GM12891 (cell line): ENCODE measurements around the gene ADAP1.
A peak's percentile ranks its signal among the peaks of the same experiment; 100 is the strongest.

Source experiments
- DNase-seq: peaks from one replicate; pipeline ENCODE4 v3.0.0; 2011; ENCODE audit warnings: low spot score; ENCODE audit not compliant: insufficient read length
- FAIRE-seq: peaks from 2 replicates; lab custom pipeline; 2011; peaks lifted over from hg19 to GRCh38; lab: Jason Lieb, UNC
- PAX5 ChIP-seq: IDR thresholded peaks from 2 replicates; pipeline ENCODE4 v1.6.1; 2011; ENCODE audit warnings: low read length, moderate library complexity, mild to moderate bottlenecking; ENCODE audit not compliant: insufficient read depth, severe bottlenecking
- POLR2A ChIP-seq: IDR thresholded peaks from 2 replicates; pipeline ENCODE4 v1.6.1; 2011; ENCODE audit warnings: low read depth, low read length, control low read depth
- POLR2AphosphoS5 ChIP-seq: IDR thresholded peaks from 2 replicates; pipeline ENCODE4 v1.6.1; 2011; ENCODE audit warnings: low read depth, low read length, control low read depth
- POU2F2 ChIP-seq: IDR thresholded peaks from 2 replicates; pipeline ENCODE4 v1.6.1; 2011; ENCODE audit warnings: low read depth, mild to moderate bottlenecking, control low read depth, low read length, moderate library complexity
- SPI1 ChIP-seq: IDR thresholded peaks from 2 replicates; pipeline ENCODE4 v1.6.1; 2011; ENCODE audit warnings: low read depth, low read length, control low read depth
- TAF1 ChIP-seq: IDR thresholded peaks from 2 replicates; pipeline ENCODE4 v1.6.1; 2011; ENCODE audit warnings: low read depth, low read length, control low read depth

ADAP1 gene

DNA sequence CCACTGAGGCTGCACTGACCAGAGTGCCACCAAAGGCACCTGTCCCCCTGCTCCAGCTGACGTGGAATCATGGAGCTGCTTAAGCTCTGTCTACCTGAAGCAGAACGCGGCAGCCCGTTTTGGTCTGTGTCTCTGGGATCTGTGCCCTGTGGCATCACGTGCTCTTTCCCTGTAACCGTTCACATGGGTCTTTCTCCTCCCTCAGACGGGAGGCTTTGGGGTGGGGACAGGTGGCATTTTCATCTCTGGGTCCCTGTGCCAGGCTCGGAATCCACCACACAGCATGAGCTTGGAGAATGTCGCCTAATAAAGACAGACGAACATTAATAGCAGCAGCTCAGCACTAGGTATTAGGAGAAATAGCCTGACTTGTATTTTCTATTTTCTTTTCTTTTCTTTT, 1.6 kb upstream of the ADAP1 start:
- peak; percentile 13 for FAIRE-seq
- DNase-seq: no peak
- TF ChIP-seq POLR2A (no peak), TAF1 (no peak), POLR2AphosphoS5 (no peak), SPI1 (no peak), POU2F2 (no peak), PAX5 (no peak)

DNA sequence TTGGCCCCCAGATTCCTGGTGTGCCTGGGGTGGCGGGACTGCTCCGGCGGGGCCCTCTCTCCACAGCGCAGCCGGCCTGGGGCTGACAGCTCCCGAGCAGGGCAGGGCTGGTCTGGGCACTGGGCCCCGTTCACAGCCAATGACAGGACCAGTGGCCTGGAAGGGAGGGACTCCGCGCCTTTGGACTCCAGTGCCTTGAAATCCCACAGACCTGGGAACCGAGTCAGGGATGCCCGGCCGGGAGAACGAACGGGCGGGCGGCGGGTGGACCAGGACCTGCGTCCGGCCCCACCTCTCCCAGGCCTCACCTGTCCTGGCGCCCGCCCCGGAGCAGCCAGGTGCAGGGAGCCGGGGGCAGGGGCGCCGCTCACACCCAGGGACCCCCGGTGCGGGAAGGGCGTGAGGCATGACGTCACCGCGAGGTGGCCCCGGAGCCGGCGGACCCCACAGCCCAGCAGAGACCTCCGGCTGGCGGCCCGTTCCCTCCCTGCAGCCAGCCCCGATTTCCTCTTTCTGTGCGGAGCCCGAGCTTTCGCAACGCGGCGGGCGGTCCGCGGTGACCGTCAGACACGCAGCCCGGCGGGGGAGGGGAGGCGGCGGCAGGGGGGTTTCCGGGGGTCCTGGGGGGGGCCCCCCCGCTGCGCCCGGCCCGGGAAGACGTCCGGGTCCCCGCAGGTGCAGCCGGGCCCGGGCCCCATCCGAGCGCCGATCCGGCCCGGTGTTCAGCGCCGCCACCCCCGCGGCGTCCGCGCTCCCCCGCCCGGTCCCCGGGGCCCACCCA, 743 bp downstream of the ADAP1 start:
- TF ChIP-seq SPI1 (peak; percentile 14; the same call in 1 of the 2 replicates), TAF1 (no peak)
- DNase-seq (no peak), FAIRE-seq (peak; percentile 51)

DNA sequence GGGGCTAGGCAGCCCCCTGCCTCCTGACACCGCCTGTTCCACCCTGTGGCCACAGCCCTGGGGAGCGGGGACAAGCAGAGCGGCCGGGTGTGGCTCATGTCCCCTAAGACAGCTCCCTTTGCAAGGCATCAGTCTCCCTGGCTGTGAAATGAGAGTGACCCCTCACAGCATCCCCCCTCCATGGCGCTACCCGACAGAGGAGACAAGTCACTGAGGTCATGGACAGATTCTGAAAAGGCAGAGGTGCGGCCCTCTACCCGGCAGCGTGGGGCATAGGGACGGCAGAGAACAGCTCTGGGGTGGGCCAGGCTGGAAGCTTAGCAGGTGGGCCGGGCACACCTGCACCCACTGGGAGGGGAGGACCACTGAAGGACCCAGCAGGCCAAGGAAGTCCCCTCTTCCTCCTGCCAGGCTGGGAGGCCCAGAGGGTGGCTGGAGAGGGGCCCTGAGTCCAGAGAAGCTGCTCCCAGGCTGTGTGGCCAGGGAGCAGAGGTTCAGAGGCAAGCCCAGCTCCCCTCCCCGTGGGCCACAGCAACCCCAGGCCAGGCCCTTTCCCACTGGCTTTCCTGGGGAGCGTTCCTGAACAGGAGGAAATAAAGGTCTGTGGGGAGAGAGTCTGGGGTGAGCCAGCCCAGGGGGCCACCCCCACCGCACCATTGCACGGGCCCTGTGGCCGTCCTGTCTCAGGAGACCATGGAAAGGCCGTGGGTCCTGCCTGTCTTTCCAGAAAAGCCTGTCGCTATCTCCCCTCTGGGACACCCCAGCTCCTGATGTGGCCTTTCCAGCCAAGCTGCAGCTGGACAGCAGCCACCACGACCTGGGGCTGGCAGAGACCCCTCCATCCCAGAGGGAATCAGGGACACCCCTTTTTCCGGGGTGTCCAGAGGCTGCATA, 1.7 kb downstream of the ADAP1 start:
- DNase-seq: no peak
- TF ChIP-seq SPI1: no peak
- TF ChIP-seq POLR2AphosphoS5: no peak
- no peak for TF ChIP-seq PAX5
- no peak for TF ChIP-seq POU2F2
- no peak for TF ChIP-seq POLR2A
- TF ChIP-seq TAF1: no peak
- no peak for FAIRE-seq

DNA sequence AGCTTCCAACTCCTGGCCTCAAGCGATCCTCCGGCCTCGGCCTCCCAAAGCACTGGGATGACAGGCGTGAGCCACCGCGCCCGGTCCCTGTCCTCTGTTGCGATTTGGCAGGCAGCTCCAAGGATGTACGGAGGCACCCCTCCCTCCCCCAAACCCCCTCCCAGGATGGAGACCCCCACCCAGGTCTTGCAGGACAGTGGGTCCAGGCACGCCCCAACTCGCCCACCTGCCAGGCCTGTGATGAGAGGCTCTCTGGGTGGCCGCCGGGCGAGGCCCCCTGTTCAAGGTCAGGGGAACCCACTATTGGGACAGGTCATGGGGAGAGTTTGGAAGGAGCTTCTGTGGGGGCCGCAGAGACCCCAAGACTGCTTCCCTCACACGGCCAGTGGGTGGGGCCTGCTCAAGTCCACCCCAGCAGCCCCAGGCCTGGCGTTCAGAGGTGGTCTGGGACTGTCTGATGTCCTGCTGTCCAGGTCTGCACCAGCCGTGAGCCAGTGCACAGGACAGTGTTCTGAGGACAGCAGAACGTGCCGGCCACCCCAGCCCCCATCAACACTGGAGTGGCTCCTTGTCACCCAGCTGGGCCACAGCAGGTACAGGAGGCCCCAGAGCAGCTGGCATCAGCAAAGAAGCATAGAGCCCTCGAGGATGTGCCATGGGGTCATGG, 2.5 kb downstream of the ADAP1 start:
- no peak for TF ChIP-seq TAF1
- TF ChIP-seq SPI1: no peak
- FAIRE-seq (no peak), DNase-seq (no peak)

DNA sequence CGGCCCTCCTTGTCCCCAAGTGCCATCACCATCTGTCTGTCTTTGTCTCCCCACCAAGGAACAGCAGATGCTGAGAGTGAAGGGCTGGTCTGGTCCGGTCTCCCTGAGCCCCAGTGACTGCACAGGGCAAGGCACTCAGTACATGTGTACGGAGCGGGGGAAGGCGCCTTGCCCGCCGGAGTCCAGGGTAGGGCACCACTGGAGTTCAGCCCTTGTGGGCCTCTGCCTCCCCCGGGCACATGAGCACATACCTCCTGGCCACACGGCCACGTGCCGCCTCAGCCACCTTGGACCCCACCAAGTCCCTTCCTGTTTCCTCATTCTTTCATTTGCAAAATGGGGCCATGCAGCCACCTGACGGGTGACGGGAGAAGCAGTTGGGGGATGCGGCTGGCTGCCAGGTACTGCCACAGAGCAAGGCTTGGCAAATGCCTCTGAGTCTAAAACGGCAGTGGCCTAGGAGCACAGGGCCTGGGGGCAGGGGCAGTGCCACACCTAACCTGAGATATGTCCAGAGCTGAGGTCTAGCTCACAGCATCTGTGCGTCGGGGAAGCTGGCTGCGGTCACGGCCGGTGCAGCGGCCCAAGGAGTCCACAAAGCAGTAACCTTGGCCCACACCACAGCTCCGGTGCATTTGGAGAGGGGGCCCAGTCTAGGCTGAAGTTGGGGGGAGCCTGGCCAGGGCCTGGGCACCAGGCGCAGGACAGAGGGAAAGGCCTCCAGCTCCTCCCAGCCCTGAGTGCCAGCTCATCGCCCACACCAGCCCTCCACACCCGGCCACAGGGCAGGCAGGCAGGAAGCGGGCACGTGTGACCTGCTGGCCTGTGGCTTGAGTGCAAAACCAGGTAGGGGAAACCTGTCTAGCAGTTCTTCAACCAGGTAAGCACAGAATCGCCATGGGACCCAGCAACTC, 5.2 kb downstream of the ADAP1 start:
- DNase-seq: no peak
- peak; percentile 55 for FAIRE-seq
- TF ChIP-seq POU2F2 (no peak), SPI1 (no peak), TAF1 (no peak), POLR2A (no peak), PAX5 (no peak), POLR2AphosphoS5 (no peak)

DNA sequence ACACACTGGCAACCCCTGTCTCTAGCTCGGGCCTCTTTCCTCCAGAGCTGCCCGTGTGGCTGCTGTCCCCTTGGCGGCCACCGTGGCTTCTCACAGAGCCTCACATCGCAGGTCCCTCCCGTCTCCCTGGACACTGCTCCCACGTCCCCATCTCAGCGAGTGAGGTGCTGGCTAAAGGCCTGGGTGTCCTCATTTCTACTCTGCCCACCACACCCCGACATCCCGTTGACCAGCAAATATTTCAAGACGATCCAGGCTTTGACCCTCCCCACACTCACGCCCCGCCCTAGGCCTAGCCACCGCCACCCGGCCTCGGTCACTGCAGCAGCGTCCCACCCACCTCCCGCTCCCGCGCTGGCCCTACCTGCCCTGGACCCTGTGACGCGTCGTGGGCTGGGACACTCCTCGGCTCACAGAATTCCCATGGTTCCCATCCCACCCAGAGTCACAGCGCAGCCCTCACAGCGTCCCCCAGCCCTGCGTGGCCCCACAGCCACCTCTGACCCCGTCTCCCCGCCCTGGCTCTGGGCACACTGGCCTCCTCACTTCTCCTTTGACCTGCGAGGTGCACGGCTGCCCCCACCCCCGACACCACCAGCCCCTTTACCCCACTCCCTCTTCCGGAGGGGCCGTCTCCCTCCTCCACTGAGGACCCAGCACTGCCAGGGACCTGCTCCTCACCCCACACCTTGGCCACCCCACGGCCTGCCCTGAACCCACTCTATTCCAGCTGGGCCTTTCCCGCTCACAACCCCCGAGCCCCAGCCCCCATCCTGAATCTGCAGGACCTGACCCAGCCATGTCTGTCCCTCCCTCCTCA, 6.9 kb downstream of the ADAP1 start:
- TF ChIP-seq POLR2AphosphoS5 (no peak), POLR2A (no peak), POU2F2 (no peak)
- DNase-seq (no peak), FAIRE-seq (no peak)

DNA sequence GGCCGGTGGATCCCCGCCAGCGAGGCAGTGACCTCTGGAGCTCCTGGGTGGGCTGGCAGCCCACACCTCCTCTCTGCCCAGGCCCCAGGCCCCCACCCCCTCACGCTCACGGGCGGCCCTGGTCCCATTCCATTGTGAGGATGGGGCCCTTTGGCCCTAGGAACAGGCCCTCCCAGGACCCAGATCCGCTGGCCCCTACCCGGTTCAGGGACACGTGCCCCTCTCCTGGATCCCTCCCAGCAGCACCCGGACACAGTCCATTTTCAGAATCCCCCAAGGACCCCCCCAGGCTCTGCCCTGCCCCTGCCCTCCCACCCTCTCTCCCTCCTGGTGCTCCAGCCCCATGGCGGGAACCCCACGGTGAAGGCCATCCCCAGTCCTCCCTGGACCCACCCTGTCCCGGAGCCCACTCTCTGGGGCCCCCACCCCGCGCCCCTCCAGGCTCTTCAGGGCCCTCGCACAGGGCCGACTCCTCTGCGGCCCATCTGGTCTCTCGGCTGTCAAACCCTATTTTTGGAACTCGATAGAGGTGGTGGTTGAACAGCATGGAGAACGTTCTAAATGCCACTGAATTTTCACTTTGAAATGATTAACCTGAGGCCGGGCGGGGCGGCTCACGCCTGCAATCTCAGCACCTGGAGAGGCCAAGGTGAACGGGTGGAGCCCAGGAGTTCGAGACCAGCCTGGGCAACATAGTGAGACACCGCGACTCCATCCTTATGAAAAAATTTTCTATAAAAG, 8.1 kb downstream of the ADAP1 start:
- no peak for TF ChIP-seq PAX5
- TF ChIP-seq POLR2A: no peak
- no peak for TF ChIP-seq SPI1
- TF ChIP-seq POU2F2: no peak
- no peak for TF ChIP-seq POLR2AphosphoS5
- no peak for TF ChIP-seq TAF1
- FAIRE-seq (no peak), DNase-seq (no peak)

DNA sequence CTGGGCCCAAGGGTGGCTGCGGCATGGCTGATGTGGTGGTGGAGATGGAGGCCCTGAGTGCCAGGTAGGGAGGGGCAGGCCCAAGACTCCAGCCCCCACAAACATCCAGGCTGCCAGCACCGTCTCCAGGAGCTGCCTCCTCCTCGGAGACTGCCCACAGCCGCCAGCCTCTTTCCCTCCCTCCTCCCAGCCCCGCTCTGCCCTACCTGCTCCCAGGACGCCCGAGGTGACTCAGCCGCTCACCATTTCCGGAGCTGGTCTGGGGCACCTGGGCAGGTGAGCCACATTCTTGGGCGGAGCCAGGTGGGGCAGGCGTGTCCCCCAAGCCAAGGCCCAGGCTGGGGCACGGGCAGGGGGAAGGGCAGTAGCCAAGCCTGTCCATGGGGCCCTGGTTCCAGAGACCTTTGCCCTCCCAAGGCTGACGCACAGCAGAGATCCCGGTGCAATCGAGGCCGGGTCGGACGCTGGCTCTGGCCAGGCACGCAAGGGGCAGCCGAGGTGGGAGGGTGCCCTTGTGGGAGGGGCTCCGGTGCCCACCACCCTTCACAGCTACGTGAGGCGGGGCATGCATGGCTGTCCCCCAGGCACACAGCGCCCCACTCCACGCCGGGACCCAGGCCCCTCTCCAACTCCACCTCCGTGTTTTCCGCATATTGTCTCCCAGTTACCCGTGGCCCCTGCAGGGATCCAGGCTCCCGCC, 8.8 kb downstream of the ADAP1 start:
- DNase-seq (no peak), FAIRE-seq (no peak)
- no peak for TF ChIP-seq SPI1
- no peak for TF ChIP-seq POLR2AphosphoS5
- no peak for TF ChIP-seq POLR2A
- TF ChIP-seq PAX5: no peak
- TF ChIP-seq TAF1: no peak
- TF ChIP-seq POU2F2: no peak
